HAP-1 (cell line): ENCODE results near the gene DDX41.

ENCODE experiments used
- DNase-seq, 2 experiments: peaks; one replicate each; pipeline ENCODE4 v3.0.0-alpha.2; 2016 to 2020; ENCODE audit warnings: low spot score in 2 of 2
- H3K27me3 ChIP-seq: fragments of 250-450 bp; sonication (Bioruptor Pico); 2 replicates; pipeline ENCODE4 v1.5.1; 2020; ENCODE audit warnings: low read depth, mild to moderate bottlenecking, moderate library complexity
- H3K36me3 ChIP-seq: fragments of 250-450 bp; sonication (Bioruptor Pico); replicated peaks from 2 replicates; pipeline ENCODE4 v1.5.1; 2020; ENCODE audit warnings: mild to moderate bottlenecking
- H3K4me1 ChIP-seq: fragments of 250-450 bp; sonication (Bioruptor Pico); 2 replicates; pipeline ENCODE4 v1.5.1; 2020; ENCODE audit warnings: mild to moderate bottlenecking
- H3K4me3 ChIP-seq: fragments of 250-450 bp; sonication (Bioruptor Pico); 2 replicates; pipeline ENCODE4 v1.5.1; 2020; ENCODE audit warnings: mild to moderate bottlenecking, moderate library complexity
- H3K9me3 ChIP-seq: fragments of 250-450 bp; sonication (Bioruptor Pico); 2 replicates; pipeline ENCODE4 v1.5.1; 2020; ENCODE audit warnings: mild to moderate bottlenecking, moderate library complexity
- in situ Hi-C: fragments of 300-500 bp; cut with MboI; formaldehyde crosslinking; loops from 3 replicates; pipeline ENCODE4 v1.14.3; 2020; ENCODE audit warnings: low sequenced_read_pairs, inconsistent platforms, mixed read lengths

Gene DDX41

GRCh38 chr5:177513500-177513899, 3.3 kb downstream of the DDX41 start:
- no peak for DNase-seq
- Histone ChIP-seq H3K36me3 (peaks cover 67% of the 10 kb centered on the region), H3K4me1 (peaks cover 5% of the 10 kb centered on the region), H3K9me3 (no peaks in the 10 kb centered on the region), H3K27me3 (no peaks in the 10 kb centered on the region), H3K4me3 (no peak overlapping the region)
- in situ Hi-C loops, result no loop called here

- H3K4me1 ChIP-seq, result peaks cover 5% of the 10 kb centered on the region
- in situ Hi-C loops, result no loop called here
- no peaks in the 10 kb centered on the region for H3K9me3 ChIP-seq
- DNase-seq, result no peak
- H3K27me3 ChIP-seq, result no peaks in the 10 kb centered on the region
- no peak overlapping the region for H3K4me3 ChIP-seq
- peaks cover 67% of the 10 kb centered on the region for H3K36me3 ChIP-seq
These were observed 3.9 kb downstream of the DDX41 start for GRCh38 chr5:177512736-177513380.

GRCh38 chr5:177511796-177512675, 4.7 kb downstream of the DDX41 start:
- H3K9me3 ChIP-seq, result no peaks in the 10 kb centered on the region
- DNase-seq, result no peak
- H3K4me3 ChIP-seq, result no peak overlapping the region
- H3K36me3 ChIP-seq, result peaks cover 67% of the 10 kb centered on the region
- no peaks in the 10 kb centered on the region for H3K27me3 ChIP-seq
- in situ Hi-C loops, result no loop called here
- peaks cover 5% of the 10 kb centered on the region for H3K4me1 ChIP-seq

- Histone ChIP-seq H3K4me3 (no peak overlapping the region), H3K9me3 (no peaks in the 10 kb centered on the region), H3K27me3 (no peaks in the 10 kb centered on the region), H3K36me3 (peaks cover 63% of the 10 kb centered on the region), H3K4me1 (peaks cover 5% of the 10 kb centered on the region)
- in situ Hi-C loops, result no loop called here
- no peak for DNase-seq
These were observed 5.6 kb downstream of the DDX41 start for GRCh38 chr5:177511181-177511580.

- H3K4me1 ChIP-seq, result peaks cover 1% of the 10 kb centered on the region; the same call in 1 of the 2 replicates
- DNase-seq, result no peak
- H3K36me3 ChIP-seq, result peaks cover 59% of the 10 kb centered on the region
- H3K27me3 ChIP-seq, result no peaks in the 10 kb centered on the region
- H3K9me3 ChIP-seq, result no peaks in the 10 kb centered on the region
- in situ Hi-C loops, result no loop called here
- no peak overlapping the region for H3K4me3 ChIP-seq
These were observed 6.2 kb downstream of the DDX41 start for GRCh38 chr5:177510567-177511053.

- peaks cover 53% of the 10 kb centered on the region for H3K36me3 ChIP-seq
- no peak overlapping the region for H3K4me3 ChIP-seq
- H3K9me3 ChIP-seq, result no peaks in the 10 kb centered on the region
- H3K4me1 ChIP-seq, result no peaks in the 10 kb centered on the region
- in situ Hi-C loops, result no loop called here
- no peaks in the 10 kb centered on the region for H3K27me3 ChIP-seq
- DNase-seq, result no peak
These were observed 6.7 kb downstream of the DDX41 start for GRCh38 chr5:177509991-177510566.

GRCh38 chr5:177509381-177509951, 7.3 kb downstream of the DDX41 start, which contains the start of gene DOK3:
Gene DOK3, minus strand, starts transcription at chr5:177509826. Its CDS starts 286 bp downstream, at chr5:177509540.
- no peaks in the 10 kb centered on the region for H3K27me3 ChIP-seq
- no peak within 1 kb of the TSS for H3K4me3 ChIP-seq
- in situ Hi-C loops, result no loop called here
- H3K9me3 ChIP-seq, result no peaks in the 10 kb centered on the region
- no peak for DNase-seq
- no peaks in the 10 kb centered on the region for H3K4me1 ChIP-seq
- H3K36me3 ChIP-seq, result peaks cover 47% of the 10 kb centered on the region

- DNase-seq, result no peak
- in situ Hi-C loops, result no loop called here
- H3K4me3 ChIP-seq, result no peak overlapping the region
- H3K4me1 ChIP-seq, result no peaks in the 10 kb centered on the region
- no peaks in the 10 kb centered on the region for H3K27me3 ChIP-seq
- no peaks in the 10 kb centered on the region for H3K9me3 ChIP-seq
- H3K36me3 ChIP-seq, result peaks cover 41% of the 10 kb centered on the region
These were observed 7.9 kb downstream of the DDX41 start for GRCh38 chr5:177508837-177509236.

- Histone ChIP-seq H3K4me1 (no peaks in the 10 kb centered on the region), H3K27me3 (no peaks in the 10 kb centered on the region), H3K4me3 (no peak overlapping the region), H3K36me3 (peaks cover 35% of the 10 kb centered on the region), H3K9me3 (no peaks in the 10 kb centered on the region)
- DNase-seq, result no peak
- in situ Hi-C loops, result no loop called here
These were observed 8.5 kb downstream of the DDX41 start for GRCh38 chr5:177508221-177508611.

GRCh38 chr5:177507596-177508220, 9.1 kb downstream of the DDX41 start:
- Histone ChIP-seq H3K4me1 (no peaks in the 10 kb centered on the region), H3K27me3 (no peaks in the 10 kb centered on the region), H3K9me3 (no peaks in the 10 kb centered on the region), H3K36me3 (peaks cover 30% of the 10 kb centered on the region), H3K4me3 (no peak overlapping the region)
- in situ Hi-C loops, result no loop called here
- no peak for DNase-seq

GRCh38 chr5:177507165-177507564, 9.6 kb downstream of the DDX41 start:
- peaks cover 24% of the 10 kb centered on the region for H3K36me3 ChIP-seq
- in situ Hi-C loops, result no loop called here
- DNase-seq, result no peak
- H3K4me1 ChIP-seq, result no peaks in the 10 kb centered on the region
- no peaks in the 10 kb centered on the region for H3K27me3 ChIP-seq
- H3K4me3 ChIP-seq, result no peak overlapping the region
- no peaks in the 10 kb centered on the region for H3K9me3 ChIP-seq

GRCh38 chr5:177505075-177505474, 11.7 kb downstream of the DDX41 start:
- no peaks in the 10 kb centered on the region for H3K9me3 ChIP-seq
- H3K4me3 ChIP-seq, result no peak overlapping the region
- in situ Hi-C loops, result no loop called here
- DNase-seq, result no peak
- H3K27me3 ChIP-seq, result no peaks in the 10 kb centered on the region
- H3K36me3 ChIP-seq, result peaks cover 3% of the 10 kb centered on the region; the same call in 1 of the 2 replicates
- no peaks in the 10 kb centered on the region for H3K4me1 ChIP-seq
